ENCODE measurements around the gene ASH1L.
A peak's percentile ranks its signal among the peaks of the same experiment; 100 is the strongest.
"Not testable (repeated sequence)": the region's sequence is repeated elsewhere in the genome, so short reads cannot be mapped to it uniquely, and the experiment has no call there.

ASH1L gene, protein sequence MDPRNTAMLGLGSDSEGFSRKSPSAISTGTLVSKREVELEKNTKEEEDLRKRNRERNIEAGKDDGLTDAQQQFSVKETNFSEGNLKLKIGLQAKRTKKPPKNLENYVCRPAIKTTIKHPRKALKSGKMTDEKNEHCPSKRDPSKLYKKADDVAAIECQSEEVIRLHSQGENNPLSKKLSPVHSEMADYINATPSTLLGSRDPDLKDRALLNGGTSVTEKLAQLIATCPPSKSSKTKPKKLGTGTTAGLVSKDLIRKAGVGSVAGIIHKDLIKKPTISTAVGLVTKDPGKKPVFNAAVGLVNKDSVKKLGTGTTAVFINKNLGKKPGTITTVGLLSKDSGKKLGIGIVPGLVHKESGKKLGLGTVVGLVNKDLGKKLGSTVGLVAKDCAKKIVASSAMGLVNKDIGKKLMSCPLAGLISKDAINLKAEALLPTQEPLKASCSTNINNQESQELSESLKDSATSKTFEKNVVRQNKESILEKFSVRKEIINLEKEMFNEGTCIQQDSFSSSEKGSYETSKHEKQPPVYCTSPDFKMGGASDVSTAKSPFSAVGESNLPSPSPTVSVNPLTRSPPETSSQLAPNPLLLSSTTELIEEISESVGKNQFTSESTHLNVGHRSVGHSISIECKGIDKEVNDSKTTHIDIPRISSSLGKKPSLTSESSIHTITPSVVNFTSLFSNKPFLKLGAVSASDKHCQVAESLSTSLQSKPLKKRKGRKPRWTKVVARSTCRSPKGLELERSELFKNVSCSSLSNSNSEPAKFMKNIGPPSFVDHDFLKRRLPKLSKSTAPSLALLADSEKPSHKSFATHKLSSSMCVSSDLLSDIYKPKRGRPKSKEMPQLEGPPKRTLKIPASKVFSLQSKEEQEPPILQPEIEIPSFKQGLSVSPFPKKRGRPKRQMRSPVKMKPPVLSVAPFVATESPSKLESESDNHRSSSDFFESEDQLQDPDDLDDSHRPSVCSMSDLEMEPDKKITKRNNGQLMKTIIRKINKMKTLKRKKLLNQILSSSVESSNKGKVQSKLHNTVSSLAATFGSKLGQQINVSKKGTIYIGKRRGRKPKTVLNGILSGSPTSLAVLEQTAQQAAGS (N-terminal part only)

DNA sequence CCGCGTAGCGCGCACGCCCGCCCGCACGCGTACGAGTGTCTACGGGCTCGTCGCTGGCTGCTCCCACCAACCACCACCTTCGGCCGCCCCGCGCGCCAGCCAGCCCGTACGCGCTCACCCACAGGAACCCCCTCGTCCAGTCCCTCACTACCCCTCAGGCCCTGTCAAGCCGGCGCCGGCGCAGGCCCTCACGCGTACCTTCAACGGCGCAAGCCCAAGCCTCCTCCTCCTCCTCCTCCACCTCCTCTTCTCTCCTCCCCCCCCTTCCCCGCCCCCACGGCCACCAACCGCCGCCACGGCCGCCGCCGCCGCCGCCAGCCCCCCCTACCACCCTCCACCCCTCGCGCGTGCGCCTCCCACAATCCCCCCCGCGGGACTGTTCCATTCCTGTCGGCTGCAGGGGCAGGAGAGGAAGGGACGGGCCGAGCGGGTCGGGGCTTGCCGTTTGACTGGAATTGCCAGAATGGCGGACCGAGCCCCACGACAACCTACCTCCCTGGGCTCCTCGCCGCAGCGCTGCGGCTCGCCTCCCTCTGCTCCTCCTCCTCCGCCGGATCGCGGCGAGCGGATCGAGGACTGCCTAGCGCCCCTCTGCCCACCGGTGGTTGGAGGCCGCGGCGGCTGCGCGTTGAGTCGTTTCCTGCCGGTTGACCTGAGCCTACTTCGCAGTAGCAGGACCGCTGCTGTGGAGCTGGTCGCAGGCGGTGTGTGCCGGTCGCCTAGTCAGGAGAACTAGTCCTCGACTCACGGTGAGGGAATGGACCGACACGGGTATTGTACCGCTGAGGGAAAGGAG is at the start of gene ASH1L:
TSS of gene ASH1L (minus strand) at position 223 of the 796 bp plus-strand sequence. CDS start 41,284 bp downstream, outside the sequence.
- peak; percentile 85 for DNase-seq

- not testable (repeated sequence) for DNase-seq
Observed at GRCh38 chr1:155610257-155610647, 47.6 kb upstream of the ASH1L start.

DNA sequence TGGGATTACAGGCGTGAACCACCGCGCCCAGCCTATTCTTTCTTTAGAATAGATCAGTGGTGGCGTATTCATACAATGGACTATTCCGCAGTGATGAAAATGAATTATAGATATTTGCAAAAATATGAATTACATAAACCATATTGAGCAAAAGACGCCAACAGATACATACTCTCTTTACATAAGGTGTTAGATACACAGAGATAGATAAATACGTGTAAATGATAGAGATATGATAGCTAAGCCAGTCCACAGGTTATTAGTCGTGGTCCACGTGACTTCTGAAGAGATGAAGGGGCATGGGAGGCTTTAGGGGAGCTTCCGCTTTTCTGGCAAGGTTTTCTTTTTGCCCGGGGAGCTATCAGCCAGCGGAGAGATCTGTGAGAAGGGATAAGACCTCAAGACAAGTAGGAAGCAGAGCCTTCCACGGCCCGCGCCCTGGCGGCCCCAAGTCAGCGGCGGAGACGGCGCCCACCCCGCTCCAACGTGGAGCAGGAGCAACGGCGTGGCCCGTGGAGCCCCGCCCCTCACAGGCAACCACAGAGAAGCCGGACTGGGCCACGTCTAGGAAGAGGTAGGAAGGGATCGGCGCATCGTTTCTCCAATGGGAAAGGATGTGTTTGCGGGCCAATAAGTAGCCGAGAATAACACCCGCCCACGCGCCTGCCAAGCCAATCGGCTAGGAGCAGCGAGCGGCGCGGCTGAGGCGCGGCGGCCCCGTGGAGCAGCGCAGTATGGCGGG is 47.1 kb upstream of the ASH1L start, which contains the start of gene MSTO1:
TSS of gene MSTO1 (plus strand) at position 704 of the 742 bp plus-strand sequence. CDS start at position 735, 31 bp downstream.
- DNase-seq, result peak; percentile 98

GRCh38 chr1:155608888-155609225 is 46.3 kb upstream of the ASH1L start:
- DNase-seq, result no peak

DNA sequence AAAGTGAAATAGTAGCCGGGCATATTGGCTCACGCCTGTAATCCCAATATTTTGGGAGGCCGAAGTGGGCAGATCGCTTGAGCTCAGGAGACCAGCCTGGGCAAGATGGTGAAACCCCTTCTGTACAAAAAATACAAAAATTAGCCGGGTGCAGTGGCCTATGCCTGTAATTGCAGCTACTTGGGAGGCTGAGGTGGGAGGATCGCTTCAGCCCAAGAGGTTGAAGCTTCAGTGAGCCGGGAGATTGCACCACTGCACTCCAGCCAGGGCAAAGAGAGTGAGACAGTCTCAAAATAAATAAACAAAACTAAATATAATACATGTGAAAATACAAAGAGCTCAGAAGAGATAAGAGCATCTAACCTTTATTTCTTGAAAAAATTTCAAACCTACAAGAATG is 45.1 kb upstream of the ASH1L start:
- DNase-seq, result peak; percentile 29

GRCh38 chr1:155599828-155600572 is 37.4 kb upstream of the ASH1L start:
- not testable (repeated sequence) for DNase-seq

DNA sequence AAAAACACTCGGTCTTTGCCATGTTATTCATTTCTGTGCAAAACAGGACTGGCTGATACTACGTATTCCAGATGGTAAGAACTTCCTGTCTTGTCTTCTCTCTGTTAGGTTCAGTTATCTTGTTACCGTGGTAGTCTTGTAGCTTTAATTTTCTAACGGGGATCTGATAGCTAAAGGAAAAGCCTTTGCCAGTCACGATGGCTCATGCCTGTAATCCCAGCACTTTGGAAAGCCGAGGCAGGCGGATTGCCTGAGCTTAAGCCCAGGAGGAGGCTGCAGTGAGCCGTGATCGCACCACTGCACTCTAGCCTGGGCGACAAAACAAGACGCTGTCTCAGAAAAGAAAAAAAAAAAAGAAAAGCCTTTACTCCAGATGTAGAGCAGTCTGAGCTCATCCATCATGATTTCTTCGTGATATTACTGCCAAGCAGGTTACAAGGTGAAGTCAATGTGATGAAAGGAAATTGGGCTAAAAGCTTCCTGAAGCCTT is 36.3 kb upstream of the ASH1L start:
- DNase-seq, result no peak

- DNase-seq, result no peak
Observed at GRCh38 chr1:155596864-155597263, 34.3 kb upstream of the ASH1L start.

DNA sequence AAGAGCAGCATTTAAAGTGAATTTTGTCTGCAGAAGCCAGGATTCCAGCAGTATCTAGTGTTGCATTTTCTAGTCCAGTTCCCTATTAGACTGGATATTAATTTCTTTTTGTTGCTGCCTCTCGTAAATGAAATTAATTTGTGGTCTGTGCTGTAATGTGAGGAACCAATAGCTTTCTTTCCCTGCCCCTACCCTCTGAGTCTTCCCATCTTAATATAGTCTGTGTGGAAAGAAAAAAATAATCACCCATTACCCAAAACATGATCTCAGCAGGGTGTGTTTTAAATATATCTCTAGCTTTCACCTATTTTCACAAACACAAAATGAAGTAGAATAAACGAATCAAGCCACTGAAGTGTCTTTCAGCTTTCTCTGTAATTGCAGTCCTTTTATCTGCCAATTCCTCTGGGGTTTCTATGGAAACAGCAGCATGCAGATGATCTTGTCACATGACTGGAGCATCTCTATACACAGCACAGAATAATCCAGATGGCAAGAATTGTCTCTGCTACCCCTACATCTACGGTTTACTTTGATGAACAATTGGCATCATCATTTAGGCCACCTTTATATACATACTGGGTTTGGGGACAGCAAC is 33.4 kb upstream of the ASH1L start:
- not testable (repeated sequence) for DNase-seq

DNA sequence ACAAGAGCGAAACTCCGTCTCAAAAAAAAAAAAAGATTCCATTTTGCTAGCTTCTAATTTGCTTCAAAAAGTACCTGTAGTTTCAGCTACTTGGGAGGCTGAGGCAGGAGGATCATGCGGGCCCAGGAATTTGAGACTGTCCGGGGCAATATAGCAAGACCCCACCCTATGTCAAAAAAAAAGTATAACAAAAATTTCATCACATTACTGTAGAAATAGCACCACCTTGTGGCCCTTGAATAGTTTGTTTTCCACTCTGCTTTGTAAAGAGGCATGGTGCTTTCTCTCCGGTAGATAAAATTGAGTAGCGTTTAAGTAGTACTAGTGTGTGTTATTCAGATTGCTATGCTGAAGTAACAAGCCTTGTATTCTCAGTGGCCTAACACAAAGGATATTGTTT is 29.2 kb upstream of the ASH1L start:
- DNase-seq, result peak; percentile 64

DNA sequence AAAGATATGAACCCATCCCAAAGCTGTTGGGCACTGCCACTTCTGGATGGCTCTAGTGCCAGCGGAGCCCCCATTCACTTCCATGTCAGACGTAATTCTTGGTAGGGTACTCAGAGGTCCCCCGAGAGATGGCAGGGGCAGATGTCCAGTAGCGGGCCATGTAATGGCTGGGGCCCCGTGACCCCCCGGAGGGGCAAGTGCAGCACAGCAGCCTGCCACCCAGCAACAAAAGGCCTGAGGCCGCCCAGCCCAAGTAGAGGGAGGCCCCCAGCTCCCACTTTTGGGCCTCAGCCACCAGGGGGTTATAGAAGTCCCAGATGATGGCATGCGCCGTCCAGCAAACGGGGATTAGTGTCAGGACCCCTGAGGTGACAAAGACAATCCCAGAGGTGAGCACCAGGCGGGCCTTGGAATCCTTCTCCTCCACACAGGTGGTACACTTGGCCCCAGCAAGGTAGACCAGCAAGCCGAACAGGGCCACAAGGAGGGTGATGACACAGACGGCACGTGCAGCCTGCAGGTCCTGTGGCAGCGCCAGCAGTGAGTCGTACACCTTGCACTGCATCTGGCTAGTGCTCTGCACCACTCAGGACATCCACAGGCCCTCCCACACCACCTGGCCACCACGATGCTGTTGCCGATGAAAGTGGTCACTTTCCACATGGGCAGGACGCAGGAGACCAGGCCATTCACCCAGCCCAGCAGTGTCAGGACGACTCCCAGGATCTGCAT is 28.1 kb upstream of the ASH1L start:
- not testable (repeated sequence) for DNase-seq

DNA sequence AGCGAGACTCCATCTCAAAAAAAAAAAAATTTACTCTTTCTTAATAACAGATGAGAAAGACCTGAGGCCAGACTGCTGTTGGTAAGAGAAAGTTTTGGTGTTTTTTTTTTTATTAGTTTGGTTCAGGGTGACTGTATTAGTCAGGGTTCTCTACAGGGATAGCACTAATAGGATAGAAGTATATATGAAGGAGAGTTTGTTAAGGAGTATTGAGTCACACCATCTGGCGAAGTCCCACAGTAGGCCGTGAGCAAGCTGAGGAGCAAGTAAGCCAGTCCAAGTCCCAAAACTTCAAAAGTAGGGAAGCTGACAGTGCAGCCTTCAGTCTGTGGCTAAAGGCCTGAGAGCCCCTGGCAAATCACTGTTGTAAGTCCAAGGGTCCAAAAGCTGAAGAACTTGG is 26.7 kb upstream of the ASH1L start:
- not testable (repeated sequence) for DNase-seq

DNA sequence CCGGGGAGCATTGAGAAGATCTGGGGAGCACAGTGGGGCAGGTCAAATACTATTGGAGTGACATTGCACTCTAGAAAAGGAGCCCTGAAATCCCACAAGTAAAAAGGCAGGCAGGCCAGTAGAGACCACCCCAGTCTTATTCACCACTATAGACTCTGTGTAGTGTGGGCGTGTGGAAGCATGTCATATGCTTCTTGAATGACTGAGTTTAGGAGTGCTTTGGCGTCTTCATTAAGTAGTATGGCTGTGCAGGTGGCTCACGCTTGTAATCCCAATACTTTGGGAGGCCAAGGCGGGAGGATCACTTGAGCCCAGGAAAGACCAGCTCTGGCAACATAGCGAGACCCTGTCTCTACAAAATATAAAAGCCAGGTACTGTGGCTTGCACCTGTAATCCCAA is 21.2 kb upstream of the ASH1L start:
- DNase-seq, result not testable (repeated sequence)

GRCh38 chr1:155575608-155576007 is 13.0 kb upstream of the ASH1L start:
- DNase-seq, result not testable (repeated sequence)

- no peak for DNase-seq
Observed at GRCh38 chr1:155574077-155574476, 11.5 kb upstream of the ASH1L start.

DNA sequence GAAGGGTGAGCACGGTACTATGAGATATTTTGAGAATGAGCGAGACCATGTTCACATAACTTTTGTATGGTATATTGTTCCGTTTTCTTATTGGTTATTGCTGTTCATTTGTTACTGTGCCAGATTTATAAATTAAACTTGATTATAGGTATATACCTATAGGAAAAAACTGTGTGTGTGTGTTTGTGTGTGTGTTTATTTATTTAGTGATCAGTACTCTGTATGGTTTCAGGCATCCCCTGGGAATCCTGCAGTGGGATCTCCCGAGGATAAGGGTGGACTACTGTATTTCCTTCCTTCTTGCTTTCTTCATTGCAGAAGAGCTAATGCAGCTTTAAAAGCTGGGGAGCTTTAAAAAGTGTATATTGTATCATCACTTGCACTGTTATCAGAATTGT is 8.0 kb upstream of the ASH1L start:
- no peak for DNase-seq

GRCh38 chr1:155569988-155570592 is 7.5 kb upstream of the ASH1L start:
- peak; percentile 21 for DNase-seq

DNA sequence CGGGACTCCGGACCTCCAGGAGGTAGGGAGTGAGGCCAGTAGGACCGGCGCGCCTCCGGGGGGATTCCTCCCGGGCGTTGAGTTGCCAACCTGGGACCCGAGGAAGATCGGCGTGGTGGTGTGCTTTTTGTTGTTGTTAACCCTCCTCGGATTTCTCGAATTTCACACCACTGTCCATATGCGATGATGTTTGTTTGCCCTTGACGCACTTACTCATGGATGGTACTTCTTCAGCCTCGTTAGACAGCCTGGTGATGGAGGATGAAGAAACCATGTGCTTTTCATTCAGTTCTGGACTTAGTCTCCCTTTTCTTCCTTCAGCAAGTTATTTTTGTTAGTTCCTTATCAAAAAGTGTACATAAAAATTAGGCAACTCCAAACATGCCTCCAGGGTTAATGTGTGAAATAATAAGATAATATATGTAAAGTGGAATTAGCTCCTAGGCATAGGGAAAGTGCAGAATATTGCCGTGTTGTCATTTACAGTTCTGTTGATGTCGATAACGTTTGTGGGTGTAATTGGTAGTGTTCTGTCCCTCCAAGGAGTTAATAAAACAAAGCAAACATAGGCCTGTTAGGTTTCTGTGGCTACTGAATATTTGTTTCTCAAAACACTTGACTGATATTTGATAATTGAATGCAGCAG is 897 bp upstream of the ASH1L start:
- DNase-seq, result not testable (repeated sequence)
